Measurements from ENCODE around the gene STAT6.
"Not testable (repeated sequence)": the region's sequence is repeated elsewhere in the genome, so short reads cannot be mapped to it uniquely, and the experiment has no call there.

Gene STAT6

DNA sequence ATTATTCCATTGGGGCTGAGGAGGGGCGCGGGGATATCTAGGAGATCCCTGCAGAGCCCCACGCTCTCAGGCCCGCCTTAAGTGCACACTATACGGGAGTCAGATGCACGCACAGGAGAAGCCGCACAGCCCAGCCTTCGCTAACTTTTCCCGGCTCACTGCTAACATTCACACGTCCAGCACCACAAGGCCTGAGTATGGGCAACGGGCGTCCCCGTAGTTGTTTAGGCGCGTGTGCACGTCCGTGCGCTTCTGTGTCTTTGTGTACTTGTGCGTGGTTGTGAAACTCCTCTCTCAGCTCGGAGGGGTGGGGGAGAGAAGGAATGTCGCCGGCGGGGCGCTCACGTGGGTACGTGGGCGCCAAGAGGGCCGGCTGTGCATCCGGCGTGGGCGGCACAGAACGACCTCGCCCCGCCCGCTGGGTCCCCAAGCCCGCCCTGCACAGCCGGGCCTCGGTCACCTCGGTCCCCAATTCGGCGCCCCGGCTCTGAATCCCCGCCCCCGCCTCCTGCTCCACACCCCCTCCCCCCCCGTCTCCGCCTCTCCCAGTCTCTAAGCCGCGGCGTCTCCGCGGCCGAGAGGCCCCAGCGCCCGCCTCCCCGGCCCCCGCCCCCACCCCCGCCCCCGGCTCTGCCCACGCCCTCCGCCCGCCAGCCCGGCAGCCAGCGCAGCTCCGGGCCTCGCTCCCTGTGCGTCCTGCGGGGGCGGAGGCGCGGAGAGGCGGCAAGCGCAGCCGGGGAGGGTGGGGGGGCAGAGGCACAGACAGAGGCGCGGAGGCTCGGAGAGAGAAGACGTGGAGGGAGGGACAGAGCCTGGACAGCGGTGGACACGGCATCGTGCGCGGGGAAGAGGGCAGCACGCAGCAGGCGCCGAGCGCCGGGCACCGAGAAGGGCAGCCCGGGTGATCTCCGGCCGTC lies 22.6 kb downstream of the STAT6 start, which contains the start of gene NAB2:
Gene NAB2 (plus strand): TSS at position 761 of the 917 bp plus-strand sequence. CDS start 158 bp downstream, outside the sequence.
- DNase-seq (ENCODE audit: low read depth in 3 of 3): peak; percentile 66 to 92 (median 74)

GRCh38 chr12:57087691-57088353 lies 23.3 kb downstream of the STAT6 start:
- DNase-seq (ENCODE audit: low read depth in 3 of 3): peak; percentile 67 to 91 (median 69)

GRCh38 chr12:57087010-57087690 lies 24.0 kb downstream of the STAT6 start:
- peak; percentile 83 to 96 (median 92) for DNase-seq (ENCODE audit: low read depth in 3 of 3)

DNA sequence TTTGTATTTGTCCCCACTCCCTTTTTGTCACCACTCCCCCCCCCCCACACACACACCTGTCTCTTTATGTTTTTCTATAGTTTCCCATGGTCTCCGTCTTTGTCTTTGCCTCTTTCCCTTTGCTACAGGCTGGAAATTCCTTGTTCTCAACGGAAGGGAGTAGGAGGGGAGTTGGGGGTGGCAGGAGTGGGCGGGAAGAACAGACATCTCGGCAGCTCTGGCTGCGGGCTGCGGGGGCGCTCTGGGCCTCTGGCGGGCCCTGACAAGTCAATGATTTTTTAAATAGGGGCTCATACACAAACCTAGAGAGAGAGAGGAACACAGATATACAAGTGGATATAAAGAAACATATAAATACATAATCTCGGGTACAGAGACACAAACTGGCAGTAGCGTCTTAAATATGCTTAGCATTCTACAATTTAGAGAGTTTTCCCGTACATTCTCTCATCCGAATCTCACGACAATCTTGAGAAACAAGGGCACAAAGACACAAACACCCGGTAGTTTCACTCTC lies 24.6 kb downstream of the STAT6 start:
- DNase-seq (ENCODE audit: low read depth in 3 of 3): peak in 1 of 3 experiments; percentile 61

GRCh38 chr12:57085999-57086492 lies 25.1 kb downstream of the STAT6 start:
- no peak for DNase-seq (ENCODE audit: low read depth in 3 of 3)

DNA sequence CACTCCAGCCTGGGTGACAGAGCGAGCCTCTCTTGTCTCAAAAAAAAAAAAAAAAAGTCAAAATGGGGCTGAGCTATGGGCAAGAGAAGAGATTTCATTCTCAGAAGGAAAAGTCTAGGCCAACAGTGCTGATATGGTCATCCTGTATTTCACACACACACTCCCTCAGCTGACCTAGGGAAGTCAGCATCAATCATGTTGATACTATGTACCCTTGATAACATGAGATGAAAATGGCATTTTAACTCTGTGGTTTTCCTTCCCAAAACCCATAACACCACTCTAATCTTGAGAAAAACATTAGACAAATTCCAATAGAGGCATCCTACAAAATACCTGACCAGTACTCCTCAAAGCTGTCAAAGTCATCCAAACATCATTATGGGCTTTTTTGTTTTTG lies 30.3 kb downstream of the STAT6 start:
- DNase-seq (ENCODE audit: low read depth in 3 of 3): no peak

GRCh38 chr12:57079821-57080220 lies 31.3 kb downstream of the STAT6 start:
- DNase-seq (ENCODE audit: low read depth in 3 of 3): no peak

GRCh38 chr12:57078519-57079404 lies 32.4 kb downstream of the STAT6 start, which contains the start of gene NEMP1:
NEMP1 (minus strand) TSS chr12:57078791; CDS start chr12:57078745, 46 bp downstream.
- DNase-seq (ENCODE audit: low read depth in 3 of 3): peak; percentile 84 to 92 (median 92)

GRCh38 chr12:57073566-57074450 lies 37.4 kb downstream of the STAT6 start:
- DNase-seq (ENCODE audit: low read depth in 3 of 3): not testable (repeated sequence)

DNA sequence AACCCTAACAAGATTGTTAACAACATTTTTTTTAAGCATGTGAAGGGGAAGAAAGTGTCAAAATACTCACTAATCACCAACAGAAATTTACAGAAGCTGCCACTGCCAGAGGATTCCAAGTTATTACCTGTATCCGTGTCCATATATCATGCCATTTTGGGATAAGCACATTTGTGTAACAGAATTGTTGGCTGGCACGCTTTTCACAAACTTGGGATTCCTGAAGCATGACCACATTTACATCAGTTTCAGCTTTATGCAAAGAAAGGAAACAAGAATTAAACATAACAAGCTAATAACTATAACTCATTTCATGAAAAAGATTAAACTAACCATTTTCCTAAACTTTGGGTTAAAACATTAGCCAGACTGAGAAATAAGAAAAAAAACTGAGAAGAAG lies 38.5 kb downstream of the STAT6 start:
- DNase-seq (ENCODE audit: low read depth in 3 of 3): no peak

- DNase-seq (ENCODE audit: low read depth in 3 of 3): peak in 1 of 3 experiments; percentile 46
These were observed 41.6 kb downstream of the STAT6 start for GRCh38 chr12:57069523-57069922.

- no peak for DNase-seq (ENCODE audit: low read depth in 3 of 3)
These were observed 44.9 kb downstream of the STAT6 start for GRCh38 chr12:57066245-57066644.

DNA sequence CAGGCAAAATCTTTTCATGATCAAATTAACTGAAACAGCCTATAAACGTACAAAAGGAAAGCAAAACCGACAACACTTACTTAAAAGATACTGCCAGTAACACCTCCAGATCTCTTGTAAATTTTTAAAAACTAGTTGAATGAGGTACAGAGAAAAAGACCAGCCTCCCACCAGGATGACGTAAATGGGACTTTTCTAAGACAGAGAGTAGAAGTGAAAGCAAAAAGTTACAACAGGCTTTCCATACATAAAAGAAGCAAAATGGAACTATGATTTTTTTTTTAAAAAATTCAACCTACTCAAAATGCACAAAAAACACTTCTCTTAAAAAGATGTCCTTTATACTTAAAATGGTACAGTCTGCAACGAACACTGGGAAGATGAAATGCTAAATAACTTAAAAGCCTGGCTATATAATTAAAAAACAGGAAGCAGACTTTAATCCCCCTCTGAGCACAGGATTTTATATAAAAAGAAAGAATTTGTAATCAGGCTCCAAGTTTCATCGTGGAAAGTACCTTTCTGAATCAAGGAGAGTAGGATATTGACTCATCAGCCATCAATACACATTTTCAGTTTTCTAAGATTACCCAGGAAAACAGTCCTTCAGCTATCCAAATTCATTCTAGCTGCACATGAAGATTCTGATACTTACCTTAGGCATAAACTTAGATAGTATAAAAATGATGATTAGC lies 47.0 kb downstream of the STAT6 start:
- DNase-seq (ENCODE audit: low read depth in 3 of 3): peak in 2 of 3 experiments; percentile 24 to 58

DNA sequence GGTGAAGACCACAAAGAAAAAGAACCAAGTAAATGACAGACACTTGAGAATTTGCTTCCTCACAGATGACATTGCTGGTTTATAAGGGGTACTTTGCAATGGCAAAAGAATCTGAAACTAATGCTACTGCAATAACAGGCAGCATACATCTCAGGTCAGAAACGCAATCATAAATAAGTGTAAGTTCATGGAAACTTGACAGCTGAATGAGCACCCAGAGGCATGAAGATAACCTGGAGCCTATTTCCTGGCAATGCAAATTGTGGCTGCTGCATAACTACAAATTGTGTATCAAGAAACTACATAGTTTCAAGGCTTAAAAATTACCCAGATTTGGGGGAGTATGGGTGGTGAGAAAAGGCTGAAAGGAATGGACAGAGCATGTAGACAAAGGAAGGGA lies 52.7 kb downstream of the STAT6 start:
- no peak for DNase-seq (ENCODE audit: low read depth in 3 of 3)

GRCh38 chr12:57057067-57057751 lies 54.0 kb downstream of the STAT6 start:
- no peak for DNase-seq (ENCODE audit: low read depth in 3 of 3)

DNA sequence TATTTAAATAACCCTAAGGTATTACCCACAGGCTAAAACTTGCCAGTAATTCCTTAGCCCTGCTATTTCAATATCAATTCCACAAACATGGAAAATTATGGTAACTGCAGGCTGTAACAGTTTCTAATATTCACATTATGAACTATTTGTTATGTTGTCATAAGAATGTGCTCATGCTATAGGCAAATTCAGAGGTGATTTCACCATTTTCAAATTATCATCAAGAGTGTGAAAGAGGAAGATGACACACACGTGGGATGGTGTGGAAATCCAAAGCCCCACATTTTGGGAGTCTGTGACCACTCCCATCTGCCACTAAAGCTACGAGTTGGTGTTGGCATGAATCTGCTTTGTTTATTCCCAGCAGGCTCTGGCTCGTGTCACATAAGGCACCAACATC lies 55.3 kb downstream of the STAT6 start:
- no peak for DNase-seq (ENCODE audit: low read depth in 3 of 3)

DNA sequence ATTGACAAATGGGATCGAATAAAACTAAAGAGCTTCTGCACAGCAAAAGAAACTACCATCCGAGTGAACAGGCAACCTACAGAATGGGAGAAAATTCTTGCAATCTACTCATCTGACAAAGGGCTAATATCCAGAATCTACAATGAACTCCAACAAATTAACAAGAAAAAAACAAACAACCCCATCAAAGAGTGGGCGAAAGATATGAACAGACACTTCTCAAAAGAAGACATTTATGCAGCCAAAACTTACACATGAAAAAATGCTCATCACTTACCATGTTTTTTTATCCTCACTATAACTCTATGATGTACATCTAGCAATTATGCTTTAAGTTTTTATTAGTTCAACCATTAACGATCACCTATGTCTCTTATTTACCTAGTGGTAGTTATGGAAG lies 57.3 kb downstream of the STAT6 start:
- not testable (repeated sequence) for DNase-seq (ENCODE audit: low read depth in 3 of 3)

- DNase-seq (ENCODE audit: low read depth in 3 of 3): not testable (repeated sequence)
These were observed 58.0 kb downstream of the STAT6 start for GRCh38 chr12:57053146-57053545.
